SK-N-SH treated with all-trans-retinoic acid at 6 μM for 48 hours (cell line): ENCODE data around the gene GXYLT1.

ENCODE experiments used
- ESRRG ChIP-seq: fragments of 250-450 bp; sonication (Bioruptor Pico); IDR thresholded peaks from 2 replicates; pipeline ENCODE4 v1.6.1; 2021; ENCODE audit warnings: mild to moderate bottlenecking
- GLIS3 ChIP-seq: fragments of 250-450 bp; sonication (Bioruptor Pico); IDR thresholded peaks from 2 replicates; pipeline ENCODE4 v1.5.0; 2020; ENCODE audit warnings: mild to moderate bottlenecking, moderate library complexity
- OSR1 ChIP-seq: fragments of 250-450 bp; sonication (Bioruptor Pico); IDR thresholded peaks from 2 replicates; pipeline ENCODE4 v1.8.0; 2022; ENCODE audit warnings: moderate library complexity, mild to moderate bottlenecking, inconsistent platforms
- PATZ1 ChIP-seq: fragments of 250-450 bp; sonication (Bioruptor Pico); IDR thresholded peaks from 2 replicates; pipeline ENCODE4 v1.8.0; 2020; ENCODE audit warnings: mild to moderate bottlenecking, moderate library complexity, borderline replicate concordance
- RARB ChIP-seq: fragments of 250-450 bp; sonication (Bioruptor Pico); IDR thresholded peaks from 2 replicates; pipeline ENCODE4 v1.8.0; 2021; ENCODE audit warnings: mild to moderate bottlenecking, moderate library complexity
- ZFP3 ChIP-seq: fragments of 250-450 bp; sonication (Bioruptor Pico); IDR thresholded peaks from 2 replicates; pipeline ENCODE4 v1.5.0; 2020; ENCODE audit warnings: mild to moderate bottlenecking, moderate library complexity
- ZFP30 ChIP-seq: fragments of 450-650 bp; formaldehyde crosslinking; IDR thresholded peaks from 2 replicates; pipeline ENCODE4 v1.5.0; 2022; ENCODE audit warnings: mild to moderate bottlenecking, moderate library complexity

GRCh38 chr12:42104784-42105183, 39.9 kb downstream of the GXYLT1 start:
- TF ChIP-seq ZFP3 (CRISPR knock-in tag) (no peak), PATZ1 (CRISPR knock-in tag) (no peak), ZFP30 (no peak), ESRRG (CRISPR knock-in tag) (no peak), GLIS3 (CRISPR knock-in tag) (no peak), RARB (CRISPR knock-in tag) (no peak), OSR1 (CRISPR knock-in tag) (no peak)
